T-helper 1 cell (primary cell): ENCODE results near the gene BCAR3.
"Not testable (repeated sequence)": the region's sequence is repeated elsewhere in the genome, so short reads cannot be mapped to it uniquely, and the experiment has no call there.

ENCODE experiments used
- DNase-seq, 5 donors: peaks; one replicate each; pipeline ENCODE4 v3.0.0-alpha.2; 2012 to 2020

BCAR3 gene

DNA sequence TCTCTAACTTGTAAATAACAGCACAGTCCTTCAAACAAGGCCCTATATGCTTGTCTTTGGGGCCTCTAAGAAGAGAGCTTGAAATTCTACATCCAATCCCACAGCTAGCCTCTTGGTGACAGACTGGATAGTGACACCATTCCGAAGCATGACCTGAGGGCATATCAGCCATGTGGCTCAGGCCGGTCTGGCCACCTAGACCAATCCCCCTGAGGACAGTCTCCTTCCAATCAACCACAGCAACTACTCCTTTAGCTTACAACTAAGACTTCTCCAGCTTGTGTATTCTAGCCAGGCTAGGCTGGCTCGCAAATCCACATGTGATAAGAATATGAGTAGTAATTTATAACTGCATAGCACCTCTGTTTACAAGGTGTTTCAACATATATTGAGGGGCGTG, 14.0 kb downstream of the BCAR3 start:
- no peak for DNase-seq

DNA sequence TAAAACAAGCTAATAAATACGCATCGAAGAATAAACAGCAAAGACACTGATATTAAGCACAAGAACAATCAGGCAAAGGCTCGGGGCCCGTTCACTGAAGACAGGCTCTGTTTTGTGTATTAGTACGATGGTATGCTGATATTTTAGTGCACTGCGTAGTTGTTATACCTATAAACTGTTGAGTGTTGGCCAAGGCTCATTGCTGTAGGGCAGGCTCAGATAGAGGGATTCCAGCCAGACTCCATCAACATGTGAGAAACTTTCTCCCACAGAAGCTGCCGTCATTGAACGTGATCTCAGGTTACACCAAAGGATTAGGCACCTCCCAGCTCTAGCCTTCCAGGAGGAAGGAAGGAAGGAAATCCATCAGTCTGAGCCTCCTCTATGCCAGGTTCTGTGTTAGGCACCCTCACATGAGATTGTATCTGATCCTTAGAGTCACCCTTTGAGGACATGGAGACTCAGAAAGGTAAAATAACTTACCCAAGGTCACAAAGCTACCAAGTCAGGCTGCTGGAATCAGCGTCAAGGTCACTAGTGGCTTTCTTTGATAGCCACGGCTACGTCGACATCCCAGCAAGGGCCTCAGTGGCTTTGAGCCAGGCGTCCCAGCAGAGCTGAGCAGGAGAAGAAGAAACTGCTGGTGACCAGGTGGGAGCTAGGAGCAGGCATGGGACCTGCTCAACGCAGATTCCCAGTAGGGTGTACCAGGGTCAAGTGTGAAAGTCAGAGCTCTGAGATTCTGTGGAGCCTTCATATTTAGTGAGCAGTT, 14.8 kb downstream of the BCAR3 start:
- no peak for DNase-seq

DNA sequence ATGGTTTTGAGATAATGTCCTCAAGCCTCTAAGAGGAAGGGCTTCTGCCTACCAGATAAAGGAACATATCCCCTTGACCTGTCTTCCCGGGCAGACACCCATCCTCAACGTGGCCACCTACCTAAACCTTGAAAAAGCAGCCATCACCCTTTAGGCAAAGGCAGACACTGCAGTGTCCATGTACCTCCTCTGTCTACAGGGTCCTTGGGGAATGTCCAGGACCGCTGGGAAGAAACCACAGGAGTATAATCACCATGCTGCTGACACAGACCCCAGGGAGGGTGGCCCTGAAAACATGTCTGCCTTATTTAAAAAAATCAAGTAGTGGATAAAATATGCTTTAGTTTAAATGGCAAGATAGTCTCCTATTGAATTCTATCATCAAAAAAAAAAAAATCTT, 16.6 kb downstream of the BCAR3 start:
- DNase-seq, result no peak

DNA sequence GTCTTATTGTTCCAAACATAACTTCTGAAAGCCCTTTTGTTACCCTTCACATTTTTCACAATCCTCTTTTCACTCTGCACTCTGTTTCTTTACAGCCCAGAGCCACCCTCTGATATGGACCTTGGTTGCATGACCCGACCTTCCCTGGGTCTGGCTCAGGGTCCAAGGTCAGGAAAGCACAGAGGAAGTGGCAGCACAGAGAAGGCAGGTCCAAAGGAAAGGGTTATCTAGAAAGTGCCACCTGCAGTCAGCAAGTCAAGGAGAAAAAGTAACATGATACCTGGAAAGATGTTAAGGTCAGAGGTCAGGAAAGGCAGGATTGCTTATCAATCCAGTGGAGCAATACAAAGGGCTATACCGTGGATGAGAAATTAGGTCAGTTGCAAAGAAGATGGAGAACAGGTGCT, 18.4 kb downstream of the BCAR3 start:
- DNase-seq, result no peak

DNA sequence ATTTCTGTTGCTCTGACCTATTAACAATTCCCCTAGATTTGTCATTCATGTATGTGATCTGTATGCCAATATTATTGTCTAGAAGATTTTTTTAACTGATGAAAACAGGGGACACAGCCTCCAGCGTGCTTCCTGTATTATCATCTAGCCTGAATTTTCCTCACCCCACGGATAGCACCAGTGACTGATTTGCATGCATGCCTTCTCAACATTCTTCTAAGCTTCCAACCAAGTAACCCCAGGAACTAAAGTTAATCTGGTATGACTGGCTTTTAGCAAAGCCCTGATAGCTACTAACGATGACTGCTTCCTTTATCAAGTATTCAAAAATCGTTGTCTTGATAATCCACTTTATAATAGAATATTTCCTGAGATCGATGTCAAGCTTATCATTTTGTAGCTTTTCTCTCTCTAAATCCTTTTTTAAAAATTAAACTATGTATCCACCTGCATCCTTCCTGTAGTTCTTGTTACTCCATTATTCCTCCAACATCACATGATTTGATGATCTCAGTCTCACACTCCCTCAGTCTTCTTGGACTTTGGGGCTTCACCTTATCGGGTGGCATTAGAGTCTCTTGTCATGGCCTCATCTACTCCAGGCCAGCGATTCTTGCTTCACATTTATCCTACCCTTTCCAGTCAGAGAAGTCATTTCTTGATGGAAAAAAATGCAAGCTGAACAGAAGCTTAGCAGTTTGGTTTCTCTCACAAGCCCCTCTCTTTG, 19.0 kb downstream of the BCAR3 start:
- DNase-seq, result no peak

DNA sequence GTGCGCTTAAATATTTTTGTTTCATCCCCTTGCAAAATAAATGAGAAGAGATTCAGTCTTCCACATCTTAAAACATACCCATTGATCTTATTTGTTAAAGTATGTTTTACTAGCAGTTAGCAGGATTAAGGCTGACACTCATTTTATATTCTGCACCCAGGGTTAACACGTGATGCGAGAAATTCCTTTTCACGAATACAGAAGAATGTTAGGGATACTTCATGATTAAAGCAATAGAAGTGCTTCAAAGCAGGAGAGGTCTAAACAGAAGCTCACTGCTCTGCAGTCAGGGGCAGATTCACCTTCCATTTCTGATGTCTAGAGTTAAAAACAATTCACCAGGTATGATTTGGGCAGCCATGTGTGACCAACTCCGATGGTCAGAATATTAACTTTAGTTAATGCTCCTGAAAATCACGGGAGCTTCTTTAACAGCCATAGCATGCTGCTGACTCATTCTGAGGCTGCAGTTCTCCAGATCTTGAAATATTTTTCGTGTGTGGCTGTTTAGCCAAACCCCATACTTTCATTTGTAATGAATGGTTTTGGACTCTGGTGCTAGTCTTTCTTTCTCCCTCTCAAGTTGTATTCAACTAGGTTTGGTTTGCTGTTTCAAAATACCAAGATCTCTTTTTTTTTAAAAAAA, 19.7 kb downstream of the BCAR3 start:
- DNase-seq, result no peak

DNA sequence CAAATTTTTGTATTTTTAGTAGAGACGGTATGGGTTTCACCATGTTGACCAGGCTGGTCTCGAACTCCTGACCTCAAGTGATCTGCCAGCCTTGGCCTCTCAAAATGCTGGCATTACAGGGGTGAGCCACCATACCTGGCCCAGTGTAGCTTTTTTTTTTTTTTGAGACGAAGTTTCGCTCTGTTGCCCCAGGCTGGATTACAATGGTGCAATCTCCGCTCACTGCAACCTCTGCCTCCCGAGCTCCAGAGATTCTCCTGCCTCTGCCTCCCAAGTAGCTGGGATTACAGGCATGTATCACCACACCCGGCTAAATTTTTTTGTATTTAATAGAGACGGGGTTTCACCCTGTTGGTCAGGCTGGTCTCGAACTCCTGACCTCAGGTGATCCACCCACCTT, 20.3 kb downstream of the BCAR3 start:
- DNase-seq, result not testable (repeated sequence)

DNA sequence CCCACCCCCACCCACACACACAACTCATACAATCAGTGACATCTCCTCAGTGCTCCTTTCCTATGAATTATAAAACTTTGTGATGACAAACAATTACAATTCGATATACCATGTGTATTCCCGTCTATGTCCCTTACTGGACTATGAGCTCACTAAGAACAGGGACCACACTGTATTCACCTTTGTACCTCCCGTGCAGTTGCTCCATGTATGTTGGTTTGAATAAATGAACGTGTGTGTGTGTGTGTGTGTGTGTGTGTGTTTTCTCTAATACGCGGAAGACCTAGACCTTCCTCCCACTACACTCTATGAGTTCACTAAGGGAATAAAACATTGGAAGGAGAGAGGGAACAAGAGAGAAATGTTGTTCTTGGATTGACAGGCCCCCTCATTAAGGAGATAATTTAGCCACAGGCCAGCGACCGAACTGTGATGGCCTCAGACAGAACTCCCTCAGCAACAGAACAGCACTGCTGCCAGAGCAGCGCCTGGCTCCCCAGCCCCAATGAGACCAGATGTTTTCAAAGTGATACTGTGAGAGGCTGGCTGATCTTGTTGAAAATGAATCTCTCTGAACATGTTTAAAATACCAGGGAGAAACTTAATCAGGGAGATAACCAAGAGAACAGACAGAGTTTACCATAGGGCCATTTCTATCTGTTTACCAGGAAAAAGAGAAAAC, 21.7 kb downstream of the BCAR3 start:
- DNase-seq, result no peak

DNA sequence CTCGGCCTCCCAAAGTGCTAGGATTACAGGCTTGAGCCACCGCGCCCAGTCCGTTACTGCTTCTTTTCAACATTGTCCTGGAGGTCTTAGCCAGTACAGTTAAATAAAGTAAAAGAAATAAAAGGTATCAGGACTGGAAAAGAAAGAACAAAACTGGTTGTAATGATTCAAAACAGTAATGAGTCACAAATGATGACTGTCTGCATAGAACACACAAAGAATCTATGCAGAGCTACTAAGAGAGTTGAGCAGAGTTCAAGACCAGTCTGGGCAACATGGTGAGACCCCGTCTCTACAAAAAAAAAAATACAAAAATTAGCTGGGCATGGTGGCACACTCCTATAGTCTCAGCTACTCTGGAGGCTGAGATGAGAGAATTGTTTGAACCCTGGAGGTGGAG, 23.4 kb downstream of the BCAR3 start:
- no peak for DNase-seq

DNA sequence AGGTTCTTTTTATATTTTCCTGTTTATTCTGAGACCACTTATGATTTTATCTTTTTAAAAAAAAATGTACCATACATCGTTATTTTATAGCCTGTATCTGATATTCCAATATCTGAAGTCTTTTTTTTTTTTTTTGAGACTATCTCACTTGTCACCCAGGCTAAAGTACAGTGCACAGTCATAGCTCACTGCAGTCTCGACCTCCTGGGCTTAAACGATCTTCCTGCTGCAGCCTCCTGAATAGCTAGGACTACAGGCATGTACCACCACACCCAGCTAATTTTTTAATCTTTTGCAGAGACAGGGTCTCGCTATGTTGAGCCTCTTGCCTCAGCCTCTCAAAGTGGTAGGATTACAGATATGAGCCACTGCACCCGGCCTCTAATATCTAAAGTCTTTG, 25.1 kb downstream of the BCAR3 start:
- no peak for DNase-seq

DNA sequence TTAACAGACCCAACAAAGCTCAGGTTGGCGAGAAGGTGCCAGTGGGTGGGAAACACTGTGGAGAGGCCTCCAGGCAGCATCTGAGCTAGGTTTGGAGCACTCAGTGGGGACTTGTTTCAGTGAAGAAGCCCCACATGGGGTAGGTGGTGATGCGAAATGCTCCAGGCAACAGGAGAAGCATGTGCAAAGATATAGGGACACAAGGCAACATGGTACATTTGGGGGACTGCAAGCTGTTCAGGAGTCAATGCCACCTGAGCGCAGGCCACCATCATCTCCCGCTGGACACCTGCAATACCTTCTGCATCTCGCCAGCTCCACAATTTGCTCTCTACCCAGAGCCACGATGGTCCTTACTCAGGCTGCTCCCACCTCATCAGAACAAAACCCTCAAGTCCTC, 28.0 kb downstream of the BCAR3 start:
- DNase-seq, result no peak

DNA sequence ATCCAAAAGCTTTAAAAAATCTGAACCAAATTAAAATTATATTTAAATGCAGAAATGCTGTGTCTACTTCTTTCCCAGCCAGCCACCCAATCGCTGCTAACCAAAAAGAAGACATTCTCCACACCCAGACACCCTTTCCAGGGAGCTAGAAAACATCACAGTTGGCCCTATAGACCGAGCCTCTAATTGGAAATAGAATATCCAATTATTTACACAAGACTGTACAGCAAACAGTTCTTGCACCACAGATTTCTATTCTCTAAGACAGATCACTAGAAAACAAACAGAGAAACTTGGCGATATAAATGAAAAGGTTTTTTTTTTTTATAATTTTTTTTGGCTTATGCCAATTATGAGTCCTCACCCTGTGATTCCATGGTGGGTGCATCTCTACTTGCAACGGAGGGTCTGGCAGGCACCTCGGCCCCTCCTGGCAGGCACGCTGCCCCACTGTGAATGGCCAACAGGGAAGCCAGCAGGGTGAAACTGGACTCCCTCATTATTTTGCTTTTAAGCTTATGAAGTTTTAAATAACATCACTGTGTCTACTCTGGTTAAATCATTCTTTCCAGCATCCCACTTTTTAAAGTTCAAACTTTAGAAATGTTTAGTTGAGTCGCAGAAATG, 29.2 kb downstream of the BCAR3 start:
- DNase-seq, result no peak

DNA sequence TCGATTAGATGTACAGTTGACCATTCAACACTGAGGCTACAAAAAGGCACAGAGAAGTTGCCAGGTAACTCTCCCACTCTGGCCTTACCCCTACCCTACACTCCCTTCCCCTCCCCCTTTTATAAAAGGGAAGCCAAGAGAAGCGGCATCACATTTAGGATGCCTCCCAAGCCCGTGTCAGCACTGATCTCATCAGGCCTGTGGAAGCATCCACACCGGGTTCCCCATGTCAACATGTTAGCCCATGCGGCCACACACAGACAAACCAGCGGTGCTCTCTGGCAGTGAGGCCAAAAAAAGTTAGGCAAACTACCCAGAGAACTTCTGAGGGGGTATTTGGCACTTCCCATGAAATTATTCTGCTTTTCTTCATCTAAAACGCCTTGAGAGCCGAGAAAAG, 29.9 kb downstream of the BCAR3 start:
- no peak for DNase-seq

DNA sequence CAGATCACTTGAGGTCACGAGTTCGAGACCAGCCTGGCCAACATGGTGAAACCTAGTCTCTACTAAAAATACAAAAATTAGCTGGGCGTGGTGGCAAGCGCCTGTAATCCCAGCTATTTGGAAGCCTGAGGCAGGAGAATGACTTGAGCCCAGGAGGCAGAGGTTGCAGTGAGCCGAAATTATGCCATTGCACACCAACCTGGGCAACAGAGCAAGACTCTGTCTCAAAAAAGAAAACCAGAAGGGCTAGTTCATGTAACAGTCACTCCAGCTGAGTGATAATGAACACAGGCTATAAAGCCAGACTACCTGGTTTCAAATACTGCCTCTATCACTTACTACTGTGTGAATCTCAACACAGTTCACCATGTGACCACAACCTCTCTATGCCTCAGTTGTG, 31.5 kb downstream of the BCAR3 start:
- DNase-seq, result not testable (repeated sequence)

DNA sequence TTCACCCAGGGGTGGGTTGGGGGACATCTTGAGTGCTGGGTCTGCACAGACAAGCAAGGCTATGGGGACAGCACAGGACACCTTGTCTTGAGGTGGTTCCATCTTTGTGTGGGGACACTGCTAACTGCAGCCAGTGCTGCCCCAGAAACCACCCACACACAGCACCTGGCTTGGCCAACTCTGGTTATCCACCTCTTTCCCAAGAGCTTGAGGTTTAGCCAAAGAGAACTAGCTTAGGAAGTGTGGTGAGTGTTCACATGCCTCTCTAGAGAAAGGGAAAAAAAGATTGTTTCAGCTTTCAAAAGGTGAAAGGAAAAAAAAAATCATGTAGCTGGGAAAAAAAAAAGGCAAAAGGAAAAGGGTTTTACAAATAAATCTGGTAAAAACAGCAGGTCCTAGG, 32.4 kb downstream of the BCAR3 start:
- no peak for DNase-seq

DNA sequence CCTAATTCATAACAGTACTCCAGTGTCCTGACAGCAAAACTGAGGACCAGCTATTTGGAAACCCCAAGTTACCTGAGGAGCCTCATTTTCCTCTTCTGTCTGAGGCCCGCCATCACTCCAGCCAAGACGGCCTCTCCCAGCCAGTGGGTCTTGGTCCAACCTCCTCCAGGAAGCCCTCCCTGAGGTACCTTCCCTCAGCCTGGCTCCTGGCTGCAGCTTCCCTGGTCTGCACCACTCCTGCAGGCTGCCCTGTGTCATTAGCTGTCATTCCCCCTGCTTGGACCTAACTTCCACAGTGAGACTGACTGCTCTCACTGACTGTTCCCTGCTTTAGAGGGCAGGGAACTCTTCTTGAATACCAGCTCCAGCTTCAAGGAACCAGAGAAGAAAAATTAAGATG, 33.0 kb downstream of the BCAR3 start:
- DNase-seq, result no peak

DNA sequence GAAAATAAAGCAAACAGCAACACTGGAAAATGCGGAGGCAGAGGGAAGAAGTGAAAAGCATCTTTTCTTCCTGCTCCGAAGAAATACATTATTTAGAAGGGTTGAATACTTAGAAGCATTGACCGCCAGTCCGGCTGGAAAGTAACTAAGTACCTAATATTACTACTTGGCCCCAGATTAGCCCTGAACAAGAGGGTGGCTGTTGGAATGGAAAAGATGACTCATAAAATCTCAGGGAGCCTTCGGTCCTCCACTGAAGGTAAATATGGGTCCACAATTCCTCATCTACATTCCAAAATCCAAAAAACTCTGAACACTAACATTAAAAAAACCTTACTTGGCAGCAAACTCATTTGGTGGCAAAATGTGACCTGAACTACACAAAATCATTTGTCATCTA, 40.1 kb downstream of the BCAR3 start:
- DNase-seq, result no peak

DNA sequence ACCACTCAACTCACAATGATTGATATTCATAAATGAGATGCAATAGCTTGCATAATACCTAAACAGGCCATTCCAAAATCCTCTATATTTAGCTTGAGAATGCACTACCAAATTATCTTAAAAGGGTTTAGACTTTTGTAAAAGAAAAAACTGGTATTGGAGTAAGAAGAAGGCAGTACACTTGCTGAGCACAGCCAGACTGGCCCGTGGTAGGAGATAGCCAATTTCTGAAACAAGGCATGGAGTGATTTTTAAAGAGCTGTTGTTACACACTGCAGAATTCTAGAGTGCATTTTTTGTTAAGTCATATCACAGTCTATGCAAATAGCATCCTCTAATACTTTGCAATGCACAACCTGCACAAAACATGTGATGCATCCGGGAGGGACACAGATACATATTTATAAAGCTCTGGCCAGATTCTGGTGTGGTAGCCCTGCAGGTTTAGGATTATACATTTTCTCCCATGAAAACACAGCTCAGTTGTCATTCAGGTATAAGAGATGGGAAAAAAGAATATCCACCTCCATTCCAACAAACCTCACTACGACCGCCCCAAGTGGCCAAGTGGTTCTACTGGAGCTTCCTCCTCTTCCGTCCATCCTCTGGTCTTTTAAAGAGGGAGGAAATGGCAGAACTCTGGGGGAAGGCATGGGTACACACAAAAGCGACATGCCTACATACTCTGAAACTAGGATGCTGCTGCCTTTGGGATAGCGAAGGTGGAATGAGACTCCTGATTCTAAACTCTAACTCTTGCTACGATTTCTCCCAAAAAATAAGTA, 40.8 kb downstream of the BCAR3 start:
- no peak for DNase-seq

DNA sequence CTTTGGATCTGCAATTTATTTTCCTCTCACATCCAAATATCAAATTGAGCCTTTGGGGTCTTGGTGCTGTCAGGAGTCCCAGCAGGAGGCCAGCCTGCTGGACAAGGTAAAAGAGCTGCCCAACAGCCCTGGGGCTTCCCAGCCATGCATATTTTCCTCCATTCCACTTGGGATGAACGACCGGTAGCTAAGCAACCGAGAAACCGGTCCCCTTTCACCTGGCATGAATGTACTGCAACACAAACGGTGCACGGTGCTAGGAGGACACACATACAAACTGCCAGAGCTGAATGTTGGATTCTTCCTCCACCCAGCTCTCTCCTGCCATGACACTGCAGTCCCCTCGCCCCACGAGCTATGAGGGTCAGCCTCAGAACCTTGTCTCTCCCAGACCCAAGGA, 42.7 kb downstream of the BCAR3 start:
- no peak for DNase-seq

DNA sequence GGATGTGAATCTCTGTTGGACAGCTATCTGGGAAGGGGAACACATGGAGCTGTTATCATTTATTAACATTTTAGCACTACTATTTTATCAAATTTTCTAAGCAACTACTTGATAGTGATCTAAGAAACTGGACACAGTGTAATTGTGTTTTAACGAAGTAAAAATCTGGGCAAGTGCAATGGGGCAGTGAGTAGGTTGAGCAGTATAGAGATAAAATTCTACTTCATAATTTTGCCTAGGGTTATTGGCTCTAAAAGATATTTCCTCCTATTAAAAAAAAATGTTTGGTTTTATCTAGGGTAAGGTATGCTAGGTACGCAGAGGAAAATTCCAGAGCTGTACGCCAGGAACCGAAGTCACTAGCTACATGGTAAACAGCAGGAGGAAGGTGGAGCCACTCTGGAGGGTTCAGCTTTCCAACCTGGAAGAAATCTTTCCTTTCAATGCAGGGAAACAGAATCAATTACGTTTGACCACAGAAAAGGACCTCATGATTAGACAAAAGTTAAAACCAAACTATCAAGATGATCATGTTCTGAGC, 43.3 kb downstream of the BCAR3 start:
- DNase-seq, result no peak

DNA sequence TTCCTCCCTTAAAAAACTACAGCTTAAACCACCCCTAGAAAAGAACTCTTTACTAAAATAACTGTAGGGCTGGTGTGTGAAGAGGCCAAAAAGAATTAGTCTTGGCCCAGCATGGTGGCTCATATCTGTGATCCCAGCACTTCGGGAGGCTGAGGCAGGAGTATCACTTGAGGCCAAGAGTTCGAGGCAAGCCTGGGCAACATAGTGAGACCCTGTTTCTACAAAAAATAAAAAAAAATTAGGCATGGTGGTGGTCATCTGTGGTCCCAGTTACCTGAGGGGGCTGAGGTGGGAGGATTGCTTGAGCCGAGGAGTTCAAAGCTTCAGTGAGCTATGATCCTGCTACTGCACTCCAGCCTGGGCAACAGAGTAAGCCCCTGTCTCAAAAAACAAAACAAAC, 44.9 kb downstream of the BCAR3 start:
- no peak for DNase-seq
